Activated T-helper 17 cell treated with anti-CD3 and anti-CD28 coated beads, Interleukin-2, amount 50 U/mL, for 72 hours (primary cell): ENCODE measurements around the gene TMCO2. TPM values are rescaled to one million over a fixed set of nuclear protein-coding genes. Genes with fewer than 3 reads are reported as not detected.

ENCODE experiments used
- ATAC-seq: fragments of 150-1000 bp; cut with Tn5 transposase; replicated peaks from 2 replicates; pipeline ENCODE4 v1.10.0; 2021; ENCODE audit warnings: mild to moderate bottlenecking, moderate library complexity
- H3K27ac Mint-ChIP-seq: one replicate; pipeline ENCODE4 v1.8.0; 2022; ENCODE audit warnings: mixed read lengths
- H3K27me3 Mint-ChIP-seq: one replicate; pipeline ENCODE4 v1.8.0; 2022; ENCODE audit warnings: mixed read lengths
- H3K36me3 Mint-ChIP-seq: one replicate; pipeline ENCODE4 v1.8.0; 2022; ENCODE audit warnings: low read depth, mild to moderate bottlenecking, mixed read lengths
- H3K4me1 Mint-ChIP-seq: one replicate; pipeline ENCODE4 v1.8.0; 2022; ENCODE audit warnings: mixed read lengths
- H3K4me3 Mint-ChIP-seq: one replicate; pipeline ENCODE4 v1.8.0; 2022; ENCODE audit warnings: mild to moderate bottlenecking, mixed read lengths
- H3K9me3 Mint-ChIP-seq: one replicate; pipeline ENCODE4 v1.8.0; 2022; ENCODE audit warnings: mixed read lengths
- total RNA-seq, 2 donors: library from RNA; stranded (reverse); gene quantifications; one replicate each; pipeline ENCODE4 v1.2.3, GENCODE V29; 2022

Gene TMCO2
- total RNA-seq, 2 donors from 2014 or later, result 0.50 TPM; not detected in 1

DNA sequence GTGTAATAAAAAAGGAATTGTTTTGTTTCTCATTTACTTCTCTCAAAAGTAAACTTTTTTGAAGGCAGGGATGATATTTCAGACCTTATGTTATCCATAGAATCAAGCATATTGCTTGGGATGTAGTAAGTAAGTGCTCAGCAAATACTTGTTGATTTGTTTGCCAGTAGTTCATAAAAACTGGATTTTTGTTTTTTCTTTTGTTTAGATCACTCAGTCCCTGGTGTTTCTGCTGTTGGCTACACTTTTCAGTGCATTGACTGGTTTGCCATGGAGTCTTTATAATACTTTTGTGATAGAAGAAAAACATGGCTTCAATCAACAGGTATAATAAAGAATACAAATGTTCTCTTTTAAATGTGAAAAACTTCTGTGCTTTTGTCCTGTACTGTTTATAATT is 20.5 kb downstream of the TMCO2 start:
- Mint-ChIP-seq H3K4me1 (peaks cover 21% of the 10 kb centered on the region), H3K9me3 (no peaks in the 10 kb centered on the region), H3K27me3 (no peaks in the 10 kb centered on the region), H3K27ac (peak overlapping the region; percentile 79), H3K4me3 (no peak overlapping the region), H3K36me3 (peaks cover 100% of the 10 kb centered on the region)
- ATAC-seq, result no peak

DNA sequence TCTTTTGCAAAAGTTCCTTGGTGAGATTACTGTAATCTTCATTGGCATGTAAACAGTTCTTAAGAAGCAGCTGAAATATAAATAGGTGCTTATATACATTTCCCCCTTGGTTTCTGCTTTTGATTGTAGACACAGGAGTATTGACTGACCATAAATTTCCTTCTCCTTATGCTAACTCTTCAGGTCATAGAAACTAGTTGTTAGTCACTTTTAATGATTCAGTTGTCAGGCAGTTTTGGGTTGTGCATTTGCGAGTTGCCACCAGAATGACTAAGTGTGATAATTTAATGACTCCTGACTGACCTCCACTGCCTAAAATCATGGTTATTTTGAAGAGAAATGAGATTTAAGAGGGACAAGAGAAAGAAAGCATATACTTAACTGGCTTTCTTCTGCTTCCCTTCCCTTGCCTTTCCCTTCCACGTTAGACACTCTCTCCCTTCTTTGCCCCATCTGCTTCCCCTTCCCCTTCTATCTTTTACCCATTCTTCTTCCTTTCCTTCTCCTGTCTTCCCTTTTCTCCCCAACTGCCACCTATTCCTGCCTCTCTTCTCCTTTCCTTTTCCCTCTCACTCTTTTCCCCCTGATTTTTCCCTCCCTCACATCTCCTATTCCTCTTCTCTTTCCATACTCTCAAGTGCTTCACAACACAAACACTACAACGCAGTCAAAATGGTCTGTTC is 22.6 kb downstream of the TMCO2 start:
- peaks cover 98% of the 10 kb centered on the region for H3K36me3 Mint-ChIP-seq

DNA sequence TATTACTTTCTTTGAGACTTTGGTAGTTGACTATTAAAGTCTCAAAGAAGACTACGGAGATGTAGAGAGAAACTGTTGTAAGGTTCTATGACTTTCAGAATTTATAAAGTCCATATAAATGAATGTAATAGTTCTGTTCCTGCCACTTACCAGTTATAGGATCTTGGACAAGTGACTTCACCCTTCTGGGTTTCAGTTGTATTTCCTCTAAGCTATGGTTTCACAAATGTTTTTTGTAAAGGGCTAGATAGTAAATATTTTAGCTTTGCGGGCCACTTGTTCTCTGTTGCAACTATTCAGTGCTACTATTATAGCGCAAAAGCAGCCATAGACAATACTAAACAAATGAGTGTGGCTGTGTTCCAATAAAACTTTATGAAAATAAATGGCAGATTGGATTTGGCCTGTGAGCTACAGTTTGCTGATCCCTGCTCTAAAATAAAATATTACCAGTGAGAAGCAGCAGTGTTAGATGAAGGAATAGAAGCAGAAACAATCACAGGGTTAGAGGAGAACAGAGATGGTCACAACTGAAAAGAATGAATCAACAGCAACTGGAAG is 25.0 kb downstream of the TMCO2 start:
- peak overlapping the region; percentile 84 for H3K27ac Mint-ChIP-seq

More for the DNA sequence above, 22.6 kb downstream of the TMCO2 start:
- H3K4me1 Mint-ChIP-seq, result peaks cover 28% of the 10 kb centered on the region
- peak overlapping the region; percentile 76 for H3K4me3 Mint-ChIP-seq
- H3K27me3 Mint-ChIP-seq, result no peaks in the 10 kb centered on the region
- H3K27ac Mint-ChIP-seq, result peak overlapping the region; percentile 98
- no peaks in the 10 kb centered on the region for H3K9me3 Mint-ChIP-seq
- ATAC-seq, result peak; percentile 95

DNA sequence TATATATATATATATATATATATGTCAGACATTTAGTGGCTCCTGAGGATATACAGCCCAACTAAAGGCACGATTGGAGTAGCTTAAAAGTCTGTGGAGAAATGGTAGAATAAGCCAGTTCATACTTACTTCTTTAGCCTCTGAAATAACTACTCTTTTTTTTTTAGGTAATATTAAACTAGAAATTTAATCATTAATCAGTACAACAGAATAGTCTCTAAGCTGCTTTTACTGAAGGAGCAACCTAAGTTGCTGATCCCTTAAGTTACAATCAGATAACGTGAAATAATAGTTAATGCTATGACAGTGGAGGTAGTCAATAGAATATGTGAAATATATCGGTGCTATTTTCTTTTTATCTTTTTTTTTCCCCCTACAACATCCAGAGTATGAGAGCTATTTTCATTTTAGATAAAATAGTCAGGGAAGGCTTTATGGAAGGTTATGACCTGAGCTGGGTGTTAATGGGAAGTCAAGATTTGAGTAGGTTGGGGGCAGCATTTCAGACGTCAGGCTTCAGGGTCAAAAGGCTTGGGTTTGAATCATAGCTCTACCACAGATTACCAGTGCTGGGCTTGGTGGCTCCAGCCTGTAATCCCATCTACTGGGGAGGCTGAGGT is 25.9 kb downstream of the TMCO2 start:
- no peak overlapping the region for H3K4me3 Mint-ChIP-seq
- H3K9me3 Mint-ChIP-seq, result no peaks in the 10 kb centered on the region
- peak overlapping the region; percentile 25 for H3K27ac Mint-ChIP-seq
- H3K27me3 Mint-ChIP-seq, result no peaks in the 10 kb centered on the region
- H3K4me1 Mint-ChIP-seq, result peaks cover 28% of the 10 kb centered on the region
- peaks cover 90% of the 10 kb centered on the region for H3K36me3 Mint-ChIP-seq
- ATAC-seq, result no peak

More for the DNA sequence above, 25.0 kb downstream of the TMCO2 start:
- no peak for ATAC-seq
- Mint-ChIP-seq H3K36me3 (peaks cover 97% of the 10 kb centered on the region), H3K9me3 (no peaks in the 10 kb centered on the region), H3K4me1 (peaks cover 28% of the 10 kb centered on the region), H3K4me3 (no peak overlapping the region), H3K27me3 (no peaks in the 10 kb centered on the region)

DNA sequence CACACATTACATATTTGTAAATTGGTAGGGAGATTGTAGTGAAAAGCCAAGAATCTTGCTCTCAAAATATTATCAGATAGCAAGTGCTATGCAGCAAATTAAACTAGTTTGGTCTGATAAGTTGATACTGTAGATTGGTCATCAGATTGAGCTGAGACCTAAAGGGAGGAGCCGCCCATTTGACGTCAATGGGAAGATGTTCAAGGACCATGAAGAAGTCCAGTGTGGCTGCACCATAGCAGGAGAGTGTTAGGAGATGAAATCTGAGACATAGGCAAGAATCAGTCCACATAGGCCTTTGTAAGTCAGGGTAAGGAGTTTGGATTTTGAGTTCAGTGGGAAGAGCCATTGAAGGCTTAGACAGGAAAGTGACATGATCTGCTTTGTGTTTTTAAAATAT is 26.6 kb downstream of the TMCO2 start:
- Mint-ChIP-seq H3K4me1 (peaks cover 28% of the 10 kb centered on the region), H3K36me3 (peaks cover 90% of the 10 kb centered on the region), H3K9me3 (no peaks in the 10 kb centered on the region), H3K27ac (peak overlapping the region; percentile 25), H3K27me3 (no peaks in the 10 kb centered on the region), H3K4me3 (no peak overlapping the region)
- no peak for ATAC-seq

DNA sequence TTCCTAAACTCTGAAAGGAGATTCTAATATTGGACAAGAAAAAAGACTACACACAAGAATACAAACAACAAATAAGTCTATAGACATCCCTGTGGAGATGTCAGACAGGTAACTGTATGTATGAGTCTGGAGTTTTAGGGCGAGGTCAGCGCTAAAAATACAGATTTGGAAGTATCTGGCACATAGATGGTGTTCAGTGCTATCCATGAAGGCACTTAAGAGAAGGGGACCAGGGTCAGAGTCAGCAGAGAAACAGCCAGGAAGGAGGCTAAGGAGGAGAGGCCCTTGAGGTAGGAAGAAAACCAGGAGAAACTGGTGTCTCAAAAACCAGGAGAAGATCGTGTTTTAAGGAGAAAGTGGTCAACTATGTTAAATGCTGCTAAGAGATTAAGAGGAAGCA is 28.4 kb downstream of the TMCO2 start:
- no peak overlapping the region for H3K4me3 Mint-ChIP-seq
- no peak for ATAC-seq
- peak overlapping the region; percentile 16 for H3K27ac Mint-ChIP-seq
- no peaks in the 10 kb centered on the region for H3K9me3 Mint-ChIP-seq
- no peaks in the 10 kb centered on the region for H3K27me3 Mint-ChIP-seq
- H3K36me3 Mint-ChIP-seq, result peaks cover 88% of the 10 kb centered on the region
- H3K4me1 Mint-ChIP-seq, result peaks cover 13% of the 10 kb centered on the region

DNA sequence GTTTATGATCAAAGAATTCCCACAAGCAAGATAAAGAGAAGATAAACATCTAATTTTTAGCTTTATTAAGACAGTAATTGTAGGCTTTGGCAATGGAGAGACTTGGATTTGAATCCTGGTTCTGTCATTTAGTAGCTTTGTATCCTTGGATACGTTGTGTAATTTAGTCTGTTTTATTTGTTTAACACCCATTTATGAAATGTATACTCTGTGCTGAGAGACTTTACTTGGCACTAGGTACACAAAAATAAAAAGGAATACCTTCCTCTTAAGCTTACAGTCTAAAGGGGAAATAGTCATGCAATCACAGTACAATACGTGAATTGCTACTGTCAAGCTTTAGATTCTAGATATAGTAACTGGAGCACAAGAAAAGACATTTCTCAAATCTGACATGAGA is 34.1 kb downstream of the TMCO2 start:
- ATAC-seq, result no peak
- peak overlapping the region; percentile 11 for H3K27ac Mint-ChIP-seq

DNA sequence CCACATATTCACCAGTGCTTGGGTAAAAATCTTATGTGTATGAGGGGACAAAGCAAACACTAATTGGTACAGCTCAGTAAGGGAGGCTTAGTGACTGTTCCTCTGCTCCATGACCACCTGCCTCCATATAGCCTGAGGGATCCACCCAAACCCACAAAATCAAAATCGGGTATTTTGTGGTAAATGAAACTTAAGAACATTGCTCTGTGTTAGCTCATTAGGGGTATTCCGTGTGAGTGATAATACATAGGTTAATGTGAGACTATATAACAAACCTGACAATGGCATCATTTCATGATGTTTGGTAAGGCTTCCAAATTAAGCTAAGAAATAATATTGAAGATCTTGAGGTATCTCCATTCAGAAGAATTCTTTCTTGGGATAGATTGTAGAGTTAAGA is 43.6 kb downstream of the TMCO2 start:
- Mint-ChIP-seq H3K27me3 (no peaks in the 10 kb centered on the region), H3K9me3 (no peaks in the 10 kb centered on the region), H3K4me1 (no peaks in the 10 kb centered on the region), H3K4me3 (no peak overlapping the region), H3K36me3 (peaks cover 85% of the 10 kb centered on the region), H3K27ac (no peak overlapping the region)
- no peak for ATAC-seq

More for the DNA sequence above, 34.1 kb downstream of the TMCO2 start:
- Mint-ChIP-seq H3K4me1 (no peaks in the 10 kb centered on the region), H3K27me3 (no peaks in the 10 kb centered on the region), H3K36me3 (peaks cover 88% of the 10 kb centered on the region), H3K9me3 (no peaks in the 10 kb centered on the region), H3K4me3 (no peak overlapping the region)

DNA sequence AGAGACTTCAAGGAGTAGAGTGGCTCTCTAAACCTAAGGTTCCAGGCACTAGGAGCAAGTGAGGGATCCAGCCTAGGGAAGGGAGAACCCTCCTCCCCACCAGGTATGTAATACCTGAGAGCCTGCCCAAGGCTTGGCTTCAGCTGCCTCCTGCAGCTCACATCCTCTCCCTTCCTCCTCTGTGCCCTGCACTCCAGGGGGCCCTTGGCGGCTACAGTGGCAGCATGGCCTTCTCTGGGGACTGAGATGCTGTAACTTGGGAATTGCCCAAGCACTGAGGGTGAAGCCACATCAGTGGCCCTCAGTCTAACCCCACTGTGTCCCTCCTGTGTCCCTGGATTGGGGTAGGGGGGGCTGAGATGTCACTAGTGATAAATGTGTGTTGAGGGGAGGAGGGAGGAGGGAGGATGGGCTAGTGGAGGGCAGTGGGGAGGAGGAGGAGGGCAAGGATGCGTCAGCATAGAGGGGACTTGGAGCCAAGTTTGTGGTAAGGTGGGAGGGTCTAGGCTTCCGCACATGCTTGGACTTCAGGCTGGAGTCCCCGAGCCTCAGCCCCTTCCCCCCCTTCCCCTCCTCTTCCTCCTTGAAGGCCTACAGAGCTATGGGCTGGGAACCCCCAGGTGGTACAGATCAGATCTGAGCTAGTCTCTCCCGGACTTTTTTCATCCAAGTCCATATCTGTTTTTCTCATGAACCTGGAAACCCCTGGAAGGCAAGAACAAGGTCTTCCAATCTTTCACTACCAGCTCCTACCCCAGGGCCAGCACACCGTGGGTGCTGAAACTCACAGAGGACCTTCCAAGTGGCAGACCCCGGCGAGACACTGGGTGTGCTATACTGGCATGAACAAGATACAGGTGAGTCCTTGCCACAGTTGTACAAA is 51.9 kb downstream of the TMCO2 start:
- H3K27me3 Mint-ChIP-seq, result no peaks in the 10 kb centered on the region
- H3K36me3 Mint-ChIP-seq, result peaks cover 5% of the 10 kb centered on the region
- no peak overlapping the region for H3K4me3 Mint-ChIP-seq
- no peak for ATAC-seq
- H3K9me3 Mint-ChIP-seq, result no peaks in the 10 kb centered on the region
- H3K27ac Mint-ChIP-seq, result no peak overlapping the region
- peaks cover 5% of the 10 kb centered on the region for H3K4me1 Mint-ChIP-seq

DNA sequence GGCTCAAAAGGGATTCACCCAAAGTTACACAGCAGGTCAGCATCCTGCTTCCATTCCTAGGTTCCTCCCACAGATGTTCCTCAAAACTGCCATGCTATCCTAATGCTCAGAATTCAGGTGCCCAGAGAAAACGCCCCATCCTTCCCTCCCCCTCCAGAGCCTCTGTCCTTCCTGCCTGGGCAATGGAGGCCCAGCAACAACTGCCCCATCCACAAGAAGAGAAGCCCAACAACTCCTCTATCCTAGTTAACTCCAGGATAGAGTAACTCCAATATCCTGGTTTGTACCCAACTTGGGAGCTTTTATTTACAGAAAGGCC is 52.5 kb downstream of the TMCO2 start:
- Mint-ChIP-seq H3K4me1 (peaks cover 5% of the 10 kb centered on the region), H3K4me3 (no peak overlapping the region), H3K27me3 (no peaks in the 10 kb centered on the region)

DNA sequence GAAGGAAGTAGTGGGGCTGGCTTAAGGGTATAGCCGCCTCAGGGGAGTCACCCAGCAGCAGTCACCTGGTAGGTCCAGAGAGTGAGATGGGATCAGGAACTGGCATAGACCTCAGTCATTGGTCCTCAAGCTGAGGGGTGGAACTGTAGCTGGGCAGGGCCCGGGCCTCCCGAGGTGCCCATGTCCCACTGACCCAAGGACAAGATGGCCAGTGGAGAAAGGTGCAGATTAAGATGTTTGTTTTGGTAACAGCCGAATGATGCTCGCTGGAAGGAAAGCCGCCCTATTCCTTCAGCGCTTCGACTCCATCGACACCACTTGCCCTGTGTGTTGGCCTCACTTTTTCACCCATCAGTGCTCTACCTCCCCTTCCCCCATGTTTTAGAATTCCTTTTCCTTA is 52.9 kb downstream of the TMCO2 start:
- no peaks in the 10 kb centered on the region for H3K27me3 Mint-ChIP-seq
- no peaks in the 10 kb centered on the region for H3K36me3 Mint-ChIP-seq
- H3K9me3 Mint-ChIP-seq, result no peaks in the 10 kb centered on the region
- ATAC-seq, result no peak
- H3K4me3 Mint-ChIP-seq, result no peak overlapping the region
- H3K27ac Mint-ChIP-seq, result peak overlapping the region; percentile 62
- H3K4me1 Mint-ChIP-seq, result peaks cover 5% of the 10 kb centered on the region

More for the DNA sequence above, 52.5 kb downstream of the TMCO2 start:
- no peak for ATAC-seq
- Mint-ChIP-seq H3K27ac (peak overlapping the region; percentile 62), H3K36me3 (no peaks in the 10 kb centered on the region), H3K9me3 (no peaks in the 10 kb centered on the region)

DNA sequence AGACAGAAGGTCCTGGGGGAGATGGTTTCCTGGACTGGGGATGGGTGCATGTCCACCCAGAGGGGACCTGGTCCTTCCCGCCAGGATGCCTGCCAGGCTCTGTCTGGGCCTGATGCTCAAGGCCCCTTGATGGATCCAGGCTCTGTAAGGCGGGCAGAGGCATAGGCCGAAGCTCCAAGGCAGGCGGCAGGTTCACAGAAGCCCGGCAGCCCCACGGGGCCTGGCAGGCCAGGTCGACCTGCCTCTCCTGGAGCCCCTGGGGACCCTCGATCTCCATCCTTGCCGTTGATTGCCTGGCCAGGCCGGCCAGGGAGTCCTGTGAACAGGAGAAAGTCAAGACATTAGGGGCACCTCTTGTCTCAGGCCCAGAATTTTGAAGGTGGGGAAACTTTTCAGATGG is 53.3 kb downstream of the TMCO2 start:
- no peaks in the 10 kb centered on the region for H3K36me3 Mint-ChIP-seq
- no peak overlapping the region for H3K27ac Mint-ChIP-seq
- H3K9me3 Mint-ChIP-seq, result no peaks in the 10 kb centered on the region
- no peak overlapping the region for H3K4me3 Mint-ChIP-seq
- ATAC-seq, result no peak
- H3K27me3 Mint-ChIP-seq, result no peaks in the 10 kb centered on the region
- H3K4me1 Mint-ChIP-seq, result peaks cover 5% of the 10 kb centered on the region
